ENCODE data around the gene GOLGA3.
A peak's percentile ranks its signal among the peaks of the same experiment; 100 is the strongest.
"Not testable (repeated sequence)": the region's sequence is repeated elsewhere in the genome, so short reads cannot be mapped to it uniquely, and the experiment has no call there.

Gene GOLGA3

DNA sequence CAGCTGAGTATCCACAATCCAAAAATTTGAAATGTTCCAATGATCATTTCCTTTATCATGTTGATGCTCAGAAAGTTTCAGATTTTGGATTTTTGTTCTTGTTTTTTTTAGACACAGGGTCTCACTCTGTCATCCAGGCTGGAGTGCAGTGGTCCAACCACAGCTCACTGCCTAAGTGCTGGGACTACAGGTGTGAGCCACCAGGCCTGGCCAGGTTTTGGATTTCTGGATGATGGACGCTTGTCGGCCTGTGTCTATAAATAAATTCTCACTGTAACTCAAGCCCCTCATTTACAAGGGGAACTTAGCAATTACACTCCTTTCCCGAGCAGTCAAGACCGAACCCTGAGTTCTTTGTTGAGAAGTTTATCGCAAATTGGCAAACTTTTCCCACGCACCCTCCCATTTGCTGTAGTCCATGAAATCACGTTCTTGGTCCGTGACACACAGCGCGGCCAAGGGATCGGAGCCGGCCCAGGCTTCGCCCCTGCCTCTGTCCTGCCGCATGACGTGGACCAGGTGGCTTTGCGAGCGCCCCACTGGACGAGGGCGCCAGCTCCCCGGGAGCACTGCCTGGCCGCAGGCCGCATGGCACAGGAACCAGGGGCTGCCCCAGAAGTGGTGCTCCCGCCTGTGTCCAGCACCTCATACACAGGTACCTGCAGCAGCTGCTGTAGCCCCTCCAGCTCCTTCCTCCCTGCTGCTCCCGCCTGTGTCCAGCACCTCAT lies 53.0 kb downstream of the GOLGA3 start:
- no peak for DNase-seq

DNA sequence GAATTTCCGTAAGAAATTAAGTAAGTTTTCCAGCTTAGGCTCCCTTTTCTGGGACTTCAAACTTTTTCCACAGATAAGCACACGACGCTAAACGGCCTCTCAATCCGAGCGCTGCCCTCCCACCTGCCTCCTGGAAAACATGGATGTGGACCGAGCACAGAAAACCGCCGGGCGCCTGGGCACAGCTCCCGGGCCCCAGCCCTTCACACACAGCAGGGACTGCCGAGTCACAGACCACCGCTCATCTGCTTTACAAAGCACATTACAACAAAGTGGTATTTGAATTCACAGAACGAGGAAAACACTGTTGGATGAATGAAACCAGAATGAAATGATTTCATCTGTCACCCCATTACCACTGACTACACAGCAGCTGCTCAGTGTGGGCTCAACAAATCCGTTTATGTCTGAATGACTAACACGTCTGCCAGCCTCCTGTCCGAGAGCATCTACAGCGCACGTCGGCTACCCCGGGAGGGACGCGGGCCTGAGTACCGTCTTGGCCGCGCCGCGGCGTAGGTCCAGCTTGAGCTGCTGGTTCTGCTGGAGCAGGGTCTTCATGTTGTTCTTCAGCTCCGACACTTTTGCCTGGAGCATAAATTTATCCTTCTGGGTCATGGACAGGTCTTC lies 53.9 kb downstream of the GOLGA3 start:
- no peak for DNase-seq

DNA sequence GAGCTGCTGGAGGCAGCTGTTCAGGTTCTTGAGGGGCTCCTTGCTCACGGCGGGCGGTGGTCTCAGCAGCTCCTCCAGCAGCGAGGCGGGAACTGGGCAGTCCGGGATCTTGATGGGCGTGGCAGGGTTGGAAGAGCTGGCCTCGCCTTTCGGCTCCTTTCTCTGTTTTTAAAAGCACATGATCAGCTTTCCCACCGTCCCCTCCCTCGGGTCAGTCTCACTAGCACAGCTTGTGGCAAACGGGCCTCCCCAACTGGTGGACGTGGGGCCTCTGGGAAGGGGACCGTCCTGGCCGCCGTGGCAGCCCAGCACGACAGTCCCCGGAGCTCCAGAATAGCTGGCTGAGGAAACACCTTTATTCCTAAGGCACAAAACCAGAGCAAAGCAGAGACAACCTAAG lies 54.5 kb downstream of the GOLGA3 start:
- DNase-seq = no peak

DNA sequence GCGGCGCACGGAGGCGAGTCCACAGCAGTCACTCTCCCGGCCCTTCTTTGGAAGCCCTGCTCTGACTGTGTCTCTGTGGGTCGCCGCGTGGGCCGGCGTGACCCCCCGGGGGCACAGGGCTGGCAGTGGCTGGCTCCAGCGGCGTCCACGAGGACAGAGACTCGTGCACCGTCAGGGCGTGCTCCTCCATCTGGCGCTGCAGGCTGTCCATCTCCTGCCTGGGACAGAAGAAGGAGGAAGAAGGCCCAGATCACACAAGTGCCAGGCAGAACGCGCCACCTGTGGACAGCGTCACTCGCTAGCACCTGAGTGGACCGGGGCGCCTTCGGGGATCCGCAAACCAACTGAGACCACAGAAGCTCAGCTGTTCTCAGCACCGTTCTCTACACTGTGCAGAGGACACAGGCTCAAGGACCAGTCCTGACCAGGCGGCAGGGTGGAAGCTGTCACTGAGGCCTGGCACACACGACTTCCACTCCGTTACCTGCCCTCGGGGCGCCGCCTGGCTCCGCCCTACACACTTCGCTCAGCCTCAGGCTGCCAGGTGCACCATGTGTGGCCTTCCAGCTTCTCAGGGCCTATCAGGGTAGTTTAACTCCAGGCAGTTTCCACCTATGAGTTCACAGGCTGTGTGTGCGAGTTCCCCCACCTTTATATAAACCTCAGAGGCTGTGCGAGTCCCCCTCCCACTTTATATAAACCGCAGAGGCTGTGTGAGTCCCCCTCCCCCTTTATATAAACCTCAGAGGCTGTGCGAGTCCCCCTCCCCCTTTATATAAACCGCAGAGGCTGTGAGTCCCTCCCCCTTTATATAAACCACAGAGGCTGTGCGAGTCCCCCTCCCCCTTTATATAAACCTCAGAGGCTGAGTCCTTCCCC lies 55.4 kb downstream of the GOLGA3 start:
- no peak for DNase-seq

DNA sequence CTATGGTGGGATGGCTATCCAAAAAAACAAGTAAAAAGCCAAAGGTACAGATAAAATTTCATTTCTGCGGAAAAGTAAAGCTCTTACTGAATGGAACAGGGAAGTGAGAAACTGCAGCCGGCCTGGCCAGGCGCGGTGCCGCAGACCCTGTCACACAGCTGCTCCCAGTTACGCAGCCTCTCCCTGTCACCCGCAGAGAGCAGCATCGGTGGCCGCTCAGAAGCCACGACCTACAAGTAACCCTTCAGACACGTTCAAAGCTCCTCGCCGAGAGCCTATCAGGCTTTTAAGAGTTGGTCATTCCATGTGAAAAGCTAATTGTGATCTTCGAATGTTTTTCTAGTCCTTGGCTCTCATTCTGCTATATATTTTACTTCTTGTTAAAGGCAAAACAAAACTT lies 56.1 kb downstream of the GOLGA3 start:
- no peak for DNase-seq

DNA sequence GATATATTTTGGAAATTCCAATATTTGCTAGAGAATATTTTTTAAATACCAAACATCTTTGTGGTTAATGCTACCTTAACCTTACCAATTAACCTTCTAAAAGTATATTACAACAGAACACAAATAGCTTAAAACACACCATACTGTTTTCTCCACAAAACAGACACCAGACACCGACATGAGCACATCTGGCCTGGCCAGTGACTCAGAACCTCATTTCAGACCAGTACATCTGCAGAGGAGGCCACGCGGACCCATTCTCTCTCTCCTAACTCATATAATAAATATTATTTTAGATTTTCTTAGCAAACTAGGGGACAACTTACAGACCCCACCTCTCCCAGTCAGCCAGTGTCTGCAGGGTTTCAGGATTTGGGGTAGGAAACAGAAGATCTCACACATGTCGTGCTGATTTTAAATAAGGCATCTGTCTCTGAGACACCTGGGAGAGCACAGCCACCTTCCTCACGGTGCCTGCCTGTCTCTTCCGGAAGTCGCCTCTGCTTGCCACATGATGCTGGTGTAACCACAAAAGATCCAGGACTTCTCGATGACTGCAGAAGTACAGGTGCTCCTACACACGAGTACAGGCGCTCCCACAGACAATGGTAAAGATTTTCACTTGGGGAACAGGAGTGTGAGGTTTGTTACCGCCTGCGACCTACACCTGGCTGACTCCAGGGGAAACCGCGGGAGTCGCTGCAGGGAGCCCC lies 57.4 kb downstream of the GOLGA3 start:
- DNase-seq = no peak

DNA sequence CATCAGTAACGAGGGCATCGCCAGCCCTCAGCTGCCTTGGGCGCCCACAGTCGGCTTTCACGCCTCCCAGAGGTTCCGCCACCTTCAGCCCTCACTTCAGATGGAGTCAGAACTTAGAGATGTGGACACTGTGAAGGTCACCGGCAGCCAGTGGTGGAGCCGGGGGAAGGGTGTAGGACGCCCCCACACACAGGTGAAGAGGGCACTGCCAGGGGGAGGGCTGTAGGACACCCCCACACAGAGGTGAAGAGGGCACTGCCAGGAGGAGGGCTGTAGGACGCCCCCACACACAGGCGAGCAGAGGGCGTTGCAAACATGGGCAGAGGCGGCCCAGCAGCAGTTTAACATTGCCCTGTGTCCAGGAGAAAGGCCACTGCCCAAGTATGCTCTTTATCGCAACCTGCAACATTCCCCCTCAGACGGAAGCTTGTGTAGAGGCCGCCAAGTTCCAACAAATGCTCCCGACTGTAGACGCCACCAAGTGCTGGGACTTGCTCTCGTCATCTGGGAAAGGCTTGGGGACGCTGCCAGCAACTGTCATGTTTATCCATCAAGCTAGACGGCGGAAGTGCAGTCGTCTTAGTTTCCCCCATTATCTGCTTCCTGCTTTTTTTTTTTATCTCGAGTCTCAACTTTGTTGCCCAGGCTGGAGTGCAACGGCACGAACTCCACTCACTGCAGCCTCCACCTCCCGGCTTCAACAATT lies 62.1 kb downstream of the GOLGA3 start:
- DNase-seq = no peak

DNA sequence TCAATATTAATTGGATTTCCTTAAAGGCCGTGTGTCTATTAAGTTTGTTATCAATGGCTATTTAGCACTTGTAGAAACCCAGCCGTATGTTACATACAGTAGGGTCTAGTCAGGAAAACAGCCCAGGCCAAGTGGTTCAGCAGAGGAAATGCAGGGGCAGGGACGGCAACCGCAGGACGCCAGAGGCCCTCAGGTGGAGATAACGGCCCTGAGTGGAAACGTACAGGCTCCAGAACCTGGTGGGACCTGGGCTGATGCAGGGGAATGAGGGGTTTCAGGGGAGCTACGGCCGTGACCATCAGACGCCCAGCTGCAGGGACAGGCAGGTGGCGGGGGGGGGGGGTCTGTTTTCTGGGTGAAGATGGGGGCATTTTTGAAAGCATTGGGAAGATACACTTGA lies 63.3 kb downstream of the GOLGA3 start:
- DNase-seq = no peak

DNA sequence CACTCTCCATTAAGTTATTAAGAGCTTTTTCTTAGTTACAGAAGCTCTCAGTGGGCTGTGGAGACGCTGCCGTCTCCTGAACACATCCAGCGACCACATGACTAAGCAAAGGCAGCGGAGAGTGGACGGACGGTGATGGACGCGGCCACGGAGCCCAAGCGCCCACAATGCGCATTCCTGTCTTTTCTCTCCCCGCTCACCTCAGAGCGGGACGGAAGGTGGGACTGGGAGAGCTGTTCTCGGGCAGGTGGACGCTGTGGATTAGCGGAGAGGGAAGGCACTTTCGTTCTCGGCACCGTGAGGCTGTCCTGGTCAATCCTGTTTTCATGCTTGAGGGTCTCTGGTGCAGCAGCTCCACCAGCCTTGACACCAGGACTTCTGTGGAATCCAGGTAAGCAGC lies 64.4 kb downstream of the GOLGA3 start:
- no peak for DNase-seq

DNA sequence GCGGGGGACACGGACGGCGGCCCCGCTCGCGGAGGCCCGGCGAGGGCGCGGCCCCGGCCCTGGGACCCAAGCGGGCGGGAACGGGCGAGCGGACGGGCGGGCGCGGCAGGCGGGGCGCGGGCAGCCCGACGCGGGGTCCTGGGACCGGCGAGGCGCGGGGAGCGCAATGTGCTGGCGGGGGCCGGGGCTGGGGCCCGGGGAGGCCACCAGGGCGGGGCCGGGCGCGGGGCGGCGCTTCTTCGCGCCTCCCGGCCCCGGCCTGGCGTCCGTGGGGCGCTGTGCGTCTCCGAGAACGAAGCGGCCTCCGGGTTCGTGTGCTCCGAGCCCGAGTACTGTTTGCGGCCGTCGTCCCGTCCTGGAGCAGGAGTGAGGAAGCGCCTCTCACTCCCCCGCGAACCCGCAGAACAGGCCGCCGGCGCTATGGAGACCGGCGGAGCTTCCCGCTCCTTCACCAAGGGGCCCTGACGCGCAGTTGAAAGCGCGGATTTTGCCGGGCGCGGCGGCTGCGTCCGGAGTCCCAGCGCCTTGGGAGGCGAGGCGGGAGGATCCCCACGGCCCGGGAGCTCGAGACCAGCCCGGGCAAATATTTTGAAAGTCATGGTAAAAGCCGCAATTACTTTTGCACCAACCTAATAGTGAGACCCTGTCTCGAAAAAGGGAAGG lies 66.6 kb downstream of the GOLGA3 start:
- DNase-seq = peak; percentile 58

DNA sequence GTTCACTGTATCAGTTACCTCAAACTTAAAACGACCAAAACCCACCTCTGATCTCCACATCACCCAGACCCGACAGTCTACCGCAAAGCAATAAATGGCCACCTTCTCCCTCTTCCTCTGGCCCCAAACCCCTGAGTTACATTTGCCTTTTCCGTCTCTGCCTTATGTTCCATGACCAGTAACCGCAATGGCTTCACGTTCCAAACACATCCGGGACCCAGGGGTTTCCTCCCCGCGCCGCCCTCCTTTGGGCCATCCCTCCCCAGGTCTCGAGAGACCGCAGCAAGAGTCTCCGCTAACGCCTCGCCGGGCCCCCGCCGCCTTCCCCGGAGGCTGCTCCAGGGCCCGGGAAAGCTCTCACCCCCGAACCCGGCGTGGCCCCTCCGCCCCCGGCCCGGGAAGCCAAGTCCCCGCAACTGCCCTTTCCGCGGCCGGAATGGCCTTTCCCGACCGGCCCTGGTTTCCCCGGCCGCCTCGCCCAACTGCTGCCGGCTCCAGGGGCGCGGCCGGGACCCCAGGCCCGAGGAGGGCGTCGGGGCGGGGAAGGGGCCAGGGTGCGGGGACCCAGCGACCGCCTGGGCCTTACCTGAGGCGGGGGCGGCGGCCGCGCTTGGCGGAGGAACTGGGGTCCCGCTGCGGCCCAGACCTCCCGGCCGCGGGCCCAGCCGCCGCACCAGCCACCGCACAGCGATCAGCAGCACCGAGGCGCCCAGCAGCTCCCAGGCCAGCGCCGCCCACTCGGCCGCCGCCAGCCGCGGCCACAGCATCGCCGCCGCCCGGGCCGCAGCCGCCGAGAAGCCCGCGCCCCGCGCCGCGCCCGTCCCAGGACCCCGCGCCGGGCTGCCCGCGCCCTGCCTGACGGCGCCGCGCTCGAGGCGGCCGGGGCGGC lies 67.4 kb downstream of the GOLGA3 start, which contains the start of gene ANKLE2:
Gene ANKLE2, minus strand, starts transcription at position 801 of the 889 bp plus-strand sequence. Its CDS starts 34 bp downstream, at position 767.
- no peak for DNase-seq

DNA sequence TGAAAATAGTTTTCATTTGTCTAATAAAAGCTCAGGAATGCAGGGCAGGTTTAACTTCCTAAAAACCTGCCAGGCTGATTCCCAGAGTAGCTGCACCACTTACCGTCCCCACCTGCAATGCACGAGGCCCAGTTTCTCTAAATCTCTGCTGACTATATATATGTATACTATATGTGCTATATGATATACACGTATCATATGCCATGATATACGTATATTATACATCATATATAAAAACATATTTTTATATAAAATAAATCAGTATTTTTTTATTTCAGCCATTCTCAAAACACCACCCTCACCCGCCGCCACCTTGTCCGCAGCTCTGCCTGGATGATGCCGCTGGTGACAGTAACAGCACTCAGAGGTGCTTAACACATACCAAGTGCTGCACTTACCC lies 69.3 kb downstream of the GOLGA3 start:
- no peak for DNase-seq

DNA sequence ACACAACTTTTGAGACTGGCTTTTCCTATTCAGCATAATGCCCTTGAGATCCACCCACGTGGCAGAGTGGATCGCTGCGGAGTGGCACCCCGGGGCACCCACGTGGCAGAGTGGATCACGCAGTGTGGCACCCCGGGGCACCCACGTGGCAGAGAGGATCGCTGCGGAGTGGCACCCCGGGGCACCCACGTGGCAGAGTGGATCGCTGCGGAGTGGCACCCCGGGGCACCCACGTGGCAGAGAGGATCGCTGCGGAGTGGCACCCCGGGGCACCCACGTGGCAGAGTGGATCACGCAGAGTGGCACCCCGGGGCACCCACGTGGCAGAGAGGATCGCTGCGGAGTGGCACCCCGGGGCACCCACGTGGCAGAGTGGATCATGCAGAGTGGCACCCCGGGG lies 69.8 kb downstream of the GOLGA3 start:
- DNase-seq = not testable (repeated sequence)

DNA sequence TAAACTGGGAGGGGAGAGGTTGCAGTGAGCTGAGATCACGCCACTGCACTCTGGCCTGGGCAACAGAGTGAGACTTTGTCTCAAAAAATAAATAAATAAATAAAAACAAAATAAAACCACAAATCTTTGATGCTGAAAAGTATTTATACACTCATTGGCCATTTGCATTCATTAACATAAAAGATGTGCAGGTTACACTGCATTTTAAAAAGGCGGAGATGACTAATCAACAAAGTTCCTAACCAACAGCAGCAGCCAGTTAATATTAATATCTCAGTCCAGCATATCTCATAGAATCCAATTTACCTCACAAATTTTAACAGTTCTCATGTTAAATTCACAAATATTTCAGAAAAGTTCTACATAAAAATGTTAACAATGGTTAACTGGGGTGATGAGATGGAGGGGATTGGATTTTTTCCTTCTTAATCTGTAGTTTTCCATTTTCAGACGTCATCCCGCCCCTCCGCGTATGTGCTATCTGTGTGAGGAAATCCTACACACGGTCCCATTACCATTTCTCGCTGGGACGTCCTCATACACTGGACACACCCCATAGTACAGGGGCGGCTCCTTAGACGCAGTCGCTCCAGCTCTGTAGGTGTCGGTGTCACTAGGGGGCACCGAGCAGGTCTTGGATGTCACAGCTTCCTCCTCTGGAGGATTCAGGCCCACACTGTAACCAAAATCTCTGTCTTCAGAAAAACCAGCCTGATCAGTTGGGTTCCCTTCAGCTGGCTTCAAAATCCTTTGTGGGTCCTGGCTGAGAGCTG lies 74.3 kb downstream of the GOLGA3 start:
- no peak for DNase-seq

DNA sequence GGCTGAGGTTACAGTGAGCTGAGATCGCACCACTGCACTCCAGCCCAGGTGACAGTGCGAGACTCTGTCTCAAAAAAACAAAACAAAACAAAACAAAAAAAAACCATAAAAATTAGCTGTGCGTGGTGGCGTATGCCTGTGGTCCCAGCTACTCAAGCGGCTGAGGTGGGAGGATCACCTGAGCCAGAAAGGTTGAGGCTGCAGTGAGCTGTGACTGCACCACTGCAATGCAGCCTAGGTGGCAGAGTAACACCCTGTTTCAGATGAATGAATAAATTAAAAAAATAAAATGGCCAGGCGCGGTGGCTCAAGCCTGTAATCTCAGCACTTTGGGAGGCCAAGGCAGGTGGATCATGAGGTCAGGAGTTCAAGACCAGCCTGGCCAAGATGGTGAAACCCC lies 75.0 kb downstream of the GOLGA3 start:
- DNase-seq = not testable (repeated sequence)

DNA sequence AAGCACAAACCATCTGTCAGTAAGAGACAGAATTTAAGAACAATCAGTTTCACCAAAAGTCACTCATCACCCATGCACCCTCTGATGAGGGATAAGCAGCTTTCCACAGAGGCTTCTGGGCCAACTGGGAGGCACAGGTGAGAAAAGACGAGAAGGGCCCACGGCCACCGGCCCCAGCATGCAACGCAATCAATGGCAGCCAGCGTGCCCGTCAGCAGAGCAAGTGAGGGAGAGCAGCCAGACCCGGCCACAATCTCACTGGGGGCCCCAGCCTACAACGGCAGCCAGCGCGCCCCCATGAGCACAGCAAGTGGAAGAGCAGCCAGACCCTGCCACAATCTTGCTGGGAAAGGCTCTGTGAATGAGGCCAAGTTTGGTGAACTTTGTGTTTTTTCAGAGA lies 80.3 kb downstream of the GOLGA3 start:
- DNase-seq = no peak

DNA sequence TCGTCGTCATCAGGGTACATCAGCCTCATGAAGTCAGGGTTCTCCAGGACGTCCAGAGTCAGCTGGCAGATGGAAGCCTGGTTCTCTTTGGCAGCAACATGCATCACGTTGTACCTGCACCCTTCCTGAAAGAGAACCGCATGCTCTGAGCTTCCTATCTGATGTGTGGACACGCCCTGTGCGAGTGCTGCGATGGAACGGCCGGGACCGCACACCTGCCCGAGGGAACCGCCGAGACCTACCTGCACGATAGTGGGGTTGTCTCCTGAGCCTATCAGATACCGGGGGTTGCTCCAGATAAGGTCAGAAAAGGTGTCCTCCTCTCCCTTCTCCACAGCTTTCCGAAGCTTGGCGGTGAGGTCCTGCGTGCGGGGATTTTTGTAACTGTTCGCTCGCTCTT lies 80.8 kb downstream of the GOLGA3 start:
- DNase-seq = no peak

DNA sequence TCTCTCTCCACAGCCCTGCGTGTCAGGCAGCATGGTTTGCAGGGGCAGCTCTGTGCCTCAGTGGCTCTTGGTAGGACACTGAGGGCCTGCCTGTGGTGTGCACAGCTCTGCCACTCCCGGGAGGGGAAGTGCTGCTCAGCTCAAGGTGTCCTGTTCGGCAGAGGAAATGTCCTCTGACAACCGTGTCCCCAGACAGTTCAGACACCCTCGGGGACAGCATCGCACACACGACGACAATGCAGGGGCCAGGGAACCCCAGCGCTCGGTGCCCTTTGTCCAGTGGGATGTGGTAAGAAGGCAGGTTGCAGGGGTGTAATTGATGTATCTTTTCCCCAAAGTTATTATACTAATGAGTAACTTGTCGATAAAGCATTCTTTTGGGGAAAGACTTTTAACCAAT lies 81.3 kb downstream of the GOLGA3 start:
- no peak for DNase-seq

DNA sequence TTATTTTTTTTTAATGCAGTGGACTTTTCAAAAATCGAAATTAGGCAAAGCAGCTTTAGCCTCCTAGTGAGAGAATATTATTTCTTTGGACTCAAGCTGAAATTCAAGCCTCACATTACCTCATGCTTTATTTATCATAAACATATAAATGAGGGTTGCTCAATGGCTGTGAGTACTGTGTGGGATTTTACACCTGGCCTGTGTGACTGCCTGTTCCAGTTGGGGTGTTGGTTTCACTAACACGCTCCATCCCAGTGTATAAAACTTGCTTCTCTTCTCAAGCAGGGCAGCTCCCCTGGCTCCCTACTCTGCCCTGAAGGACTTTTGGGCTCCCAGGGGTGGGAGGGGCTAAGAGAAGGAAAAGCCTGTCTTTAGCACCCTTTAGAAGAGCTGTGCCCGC lies 82.1 kb downstream of the GOLGA3 start:
- DNase-seq = no peak

DNA sequence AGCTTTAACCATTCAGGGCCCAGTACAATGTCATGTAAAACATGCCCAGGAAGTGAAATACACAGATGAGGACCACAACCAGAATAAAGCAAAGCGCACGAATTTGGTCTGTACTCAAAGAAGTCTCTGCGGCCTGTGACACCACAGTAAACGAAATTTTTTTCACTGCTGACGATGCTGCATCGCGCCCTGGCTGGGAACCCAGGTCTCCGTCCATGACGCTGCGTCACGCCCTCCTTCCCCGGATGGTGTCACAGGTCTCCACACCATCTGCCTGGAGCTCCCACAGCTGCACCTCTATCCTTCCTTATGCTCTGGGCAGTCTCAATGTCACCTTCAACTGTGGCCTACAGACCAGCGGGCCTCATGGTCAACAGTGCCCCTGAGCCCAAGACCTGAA lies 84.8 kb downstream of the GOLGA3 start:
- DNase-seq = no peak
